BLaER1 (cell line): ENCODE results near the gene REEP2.
A peak's percentile ranks its signal among the peaks of the same experiment; 100 is the strongest.
"Not testable (repeated sequence)": the region's sequence is repeated elsewhere in the genome, so short reads cannot be mapped to it uniquely, and the experiment has no call there.

Experiments used
- H3K27ac ChIP-seq: shearing (Covaris generic); formaldehyde crosslinking; 2 replicates; pipeline ENCODE4 v1.8.1; 2022
- H3K27me3 ChIP-seq: shearing (Covaris generic); formaldehyde crosslinking; 2 replicates; pipeline ENCODE4 v1.8.1; 2022
- H3K36me3 ChIP-seq: shearing (Covaris generic); formaldehyde crosslinking; 2 replicates; pipeline ENCODE4 v1.8.1; 2022
- H3K4me1 ChIP-seq: shearing (Covaris generic); formaldehyde crosslinking; 2 replicates; pipeline ENCODE4 v1.8.1; 2022
- H3K4me2 ChIP-seq: shearing (Covaris generic); formaldehyde crosslinking; 2 replicates; pipeline ENCODE4 v1.8.1; 2022
- H3K4me3 ChIP-seq: shearing (Covaris generic); formaldehyde crosslinking; 2 replicates; pipeline ENCODE4 v1.8.1; 2022
- H3K9ac ChIP-seq: shearing (Covaris generic); formaldehyde crosslinking; 2 replicates; pipeline ENCODE4 v1.8.1; 2022
- H3K9me3 ChIP-seq: shearing (Covaris generic); formaldehyde crosslinking; 2 replicates; pipeline ENCODE4 v1.8.1; 2022
- H4K20me1 ChIP-seq: shearing (Covaris generic); formaldehyde crosslinking; 2 replicates; pipeline ENCODE4 v1.8.1; 2022
- Cebpa-rat ChIP-seq: shearing (Covaris generic); IDR thresholded peaks from 2 replicates; pipeline ENCODE4 v1.8.1; 2022

REEP2 gene

DNA sequence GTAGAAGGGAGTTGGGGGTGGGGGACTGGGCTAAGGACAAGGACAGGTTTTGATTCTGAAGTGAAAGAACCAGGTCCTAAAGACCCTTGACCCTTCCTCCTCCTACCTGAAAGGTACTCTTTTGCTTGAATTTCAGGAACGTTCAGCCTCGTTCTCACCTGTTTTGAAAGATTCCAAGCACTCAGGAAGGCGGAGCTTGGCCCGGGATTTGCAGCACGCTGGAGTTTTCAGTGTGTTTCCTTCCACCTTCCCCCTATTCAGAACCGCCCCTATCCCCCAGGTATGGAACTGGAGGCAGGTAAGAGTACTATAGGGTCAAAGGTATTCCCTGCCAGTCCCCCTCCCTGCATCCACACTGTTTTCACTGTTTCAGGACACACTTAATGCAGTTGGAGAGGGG, 33.5 kb downstream of the REEP2 start:
- Histone ChIP-seq H3K4me1 (peaks cover 13% of the 10 kb centered on the region), H3K27ac (no peak overlapping the region), H3K9ac (no peak overlapping the region), H3K27me3 (peaks cover under 1% of the 10 kb centered on the region; the same call in 1 of the 2 replicates), H3K4me3 (no peak overlapping the region), H3K36me3 (peaks cover 9% of the 10 kb centered on the region; the same call in 1 of the 2 replicates), H4K20me1 (peaks cover 17% of the 10 kb centered on the region), H3K9me3 (no peaks in the 10 kb centered on the region), H3K4me2 (no peak overlapping the region)
- TF ChIP-seq Cebpa-rat = no peak

DNA sequence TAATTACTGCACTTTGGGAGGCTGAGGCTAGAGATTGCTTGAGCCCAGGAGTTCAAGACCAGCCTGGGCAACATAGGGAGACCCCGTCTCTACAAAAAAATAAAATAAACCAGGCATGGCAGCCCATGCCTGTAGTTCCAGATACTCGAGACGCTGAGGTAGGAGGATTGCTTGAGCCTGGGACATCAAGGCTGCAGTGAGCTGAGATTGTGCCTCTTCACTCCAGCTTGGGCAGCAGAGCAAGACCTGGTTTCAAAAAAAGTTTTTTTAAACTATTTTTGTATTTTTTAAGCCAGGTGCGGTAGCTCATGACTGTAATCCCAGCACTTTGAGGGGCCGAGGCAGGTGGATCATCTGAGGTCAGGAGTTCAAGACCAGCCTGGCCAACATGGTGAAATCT, 34.3 kb downstream of the REEP2 start:
- not testable (repeated sequence) for H4K20me1 ChIP-seq, H3K9me3 ChIP-seq, H3K4me2 ChIP-seq, H3K27me3 ChIP-seq, H3K27ac ChIP-seq, H3K36me3 ChIP-seq, H3K4me1 ChIP-seq, H3K9ac ChIP-seq, H3K4me3 ChIP-seq

DNA sequence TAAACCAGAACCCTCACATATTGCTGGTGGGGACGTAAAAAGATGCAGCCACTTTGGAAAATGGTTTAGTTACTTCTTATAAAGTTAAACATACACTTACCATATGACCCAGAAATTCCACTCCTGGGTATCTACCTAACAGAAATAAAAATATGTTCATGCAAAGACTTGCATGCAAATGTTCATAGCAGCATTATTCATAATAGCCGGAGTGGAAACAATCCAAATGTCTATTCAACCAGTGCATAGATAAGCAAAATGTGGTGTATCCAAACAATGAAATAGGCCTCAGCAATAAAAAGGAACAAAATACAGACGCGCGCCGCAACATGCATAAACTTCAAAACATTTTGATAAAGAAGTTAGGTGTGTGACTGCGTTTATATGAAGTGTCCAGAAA, 38.1 kb downstream of the REEP2 start:
- H3K27ac ChIP-seq = no peak overlapping the region
- peaks cover 8% of the 10 kb centered on the region for H3K4me1 ChIP-seq
- H3K4me2 ChIP-seq = no peak overlapping the region
- TF ChIP-seq Cebpa-rat = no peak
- H3K9ac ChIP-seq = no peak overlapping the region
- H3K36me3 ChIP-seq = no peaks in the 10 kb centered on the region
- H3K4me3 ChIP-seq = no peak overlapping the region
- no peaks in the 10 kb centered on the region for H3K27me3 ChIP-seq
- no peaks in the 10 kb centered on the region for H3K9me3 ChIP-seq
- H4K20me1 ChIP-seq = no peaks in the 10 kb centered on the region

DNA sequence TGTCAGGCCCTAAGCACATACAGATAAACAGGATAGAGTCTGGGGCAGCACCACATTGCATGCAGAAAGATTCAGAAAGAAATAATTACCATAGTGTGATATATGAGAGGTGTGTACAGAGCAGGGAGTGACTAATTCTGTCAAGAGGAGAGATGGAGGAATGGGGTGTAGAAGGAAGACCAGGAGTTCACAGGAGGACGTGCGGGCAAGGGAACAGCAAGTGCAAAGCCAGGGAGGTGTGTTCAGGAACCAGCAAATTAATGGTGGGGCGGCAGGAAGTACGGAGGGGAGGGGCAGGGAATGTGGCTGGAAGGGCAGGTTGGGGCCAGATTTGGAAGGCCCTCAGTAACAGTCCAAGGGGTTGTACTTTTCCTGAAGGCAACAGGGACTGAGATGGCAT, 43.8 kb downstream of the REEP2 start:
- TF ChIP-seq Cebpa-rat = no peak
- Histone ChIP-seq H3K27ac (no peak overlapping the region), H3K9me3 (no peaks in the 10 kb centered on the region), H3K4me2 (no peak overlapping the region), H3K4me3 (no peak overlapping the region), H3K4me1 (no peaks in the 10 kb centered on the region), H3K9ac (no peak overlapping the region), H4K20me1 (no peaks in the 10 kb centered on the region), H3K27me3 (no peaks in the 10 kb centered on the region), H3K36me3 (no peaks in the 10 kb centered on the region)

DNA sequence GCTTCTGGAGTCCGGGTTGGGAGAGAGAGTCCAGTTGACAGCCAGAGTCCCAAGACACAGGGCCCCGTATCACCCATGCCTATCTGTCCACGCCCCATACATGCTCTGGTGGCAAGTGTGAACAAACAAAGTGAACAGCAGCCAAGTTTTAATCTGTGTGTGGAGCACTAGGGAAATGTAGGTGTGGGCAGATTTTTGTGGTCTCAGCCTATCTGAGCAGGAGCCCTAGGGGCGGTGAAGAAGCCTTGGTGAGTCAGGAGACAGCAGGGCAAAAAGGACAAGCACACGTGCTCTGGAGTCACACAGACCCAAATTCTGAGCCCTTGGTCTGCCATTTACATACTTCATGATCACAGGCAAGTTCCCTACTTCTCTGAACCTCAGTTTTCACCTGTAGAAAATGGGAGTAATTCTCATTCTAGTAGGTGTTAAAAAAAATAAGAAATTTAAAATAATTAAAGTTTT, 49.7 kb downstream of the REEP2 start:
- no peaks in the 10 kb centered on the region for H4K20me1 ChIP-seq
- no peak for TF ChIP-seq Cebpa-rat

DNA sequence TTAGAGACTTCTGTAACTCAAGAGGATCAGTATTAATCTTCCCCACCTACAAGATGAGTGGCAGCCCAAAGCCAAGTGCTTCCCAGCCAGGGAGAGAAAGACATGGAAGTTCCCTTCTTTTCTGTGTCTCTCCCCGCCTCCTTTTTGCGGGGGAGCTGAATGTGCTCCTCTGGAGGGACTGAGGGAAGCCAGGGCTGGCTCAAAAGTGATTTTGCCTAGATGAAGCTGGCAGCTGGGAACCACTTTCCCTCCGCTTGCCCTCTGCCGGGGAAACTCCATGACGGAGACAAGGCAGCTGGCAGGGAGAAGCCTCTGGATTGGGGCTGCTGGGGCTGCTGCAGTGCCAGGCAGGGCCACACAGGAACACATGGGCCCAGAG, 50.8 kb downstream of the REEP2 start:
- no peaks in the 10 kb centered on the region for H4K20me1 ChIP-seq
- no peaks in the 10 kb centered on the region for H3K9me3 ChIP-seq
- H3K9ac ChIP-seq = no peak overlapping the region
- H3K4me3 ChIP-seq = no peak overlapping the region
- H3K4me2 ChIP-seq = no peak overlapping the region
- no peak overlapping the region for H3K27ac ChIP-seq
- no peaks in the 10 kb centered on the region for H3K27me3 ChIP-seq
- no peaks in the 10 kb centered on the region for H3K36me3 ChIP-seq
- peaks cover 34% of the 10 kb centered on the region for H3K4me1 ChIP-seq
- TF ChIP-seq Cebpa-rat = no peak

More for the DNA sequence above, 49.7 kb downstream of the REEP2 start:
- Histone ChIP-seq H3K36me3 (no peaks in the 10 kb centered on the region), H3K27ac (no peak overlapping the region), H3K4me2 (no peak overlapping the region), H3K9me3 (no peaks in the 10 kb centered on the region), H3K9ac (no peak overlapping the region), H3K27me3 (no peaks in the 10 kb centered on the region), H3K4me1 (peaks cover 22% of the 10 kb centered on the region), H3K4me3 (no peak overlapping the region)

DNA sequence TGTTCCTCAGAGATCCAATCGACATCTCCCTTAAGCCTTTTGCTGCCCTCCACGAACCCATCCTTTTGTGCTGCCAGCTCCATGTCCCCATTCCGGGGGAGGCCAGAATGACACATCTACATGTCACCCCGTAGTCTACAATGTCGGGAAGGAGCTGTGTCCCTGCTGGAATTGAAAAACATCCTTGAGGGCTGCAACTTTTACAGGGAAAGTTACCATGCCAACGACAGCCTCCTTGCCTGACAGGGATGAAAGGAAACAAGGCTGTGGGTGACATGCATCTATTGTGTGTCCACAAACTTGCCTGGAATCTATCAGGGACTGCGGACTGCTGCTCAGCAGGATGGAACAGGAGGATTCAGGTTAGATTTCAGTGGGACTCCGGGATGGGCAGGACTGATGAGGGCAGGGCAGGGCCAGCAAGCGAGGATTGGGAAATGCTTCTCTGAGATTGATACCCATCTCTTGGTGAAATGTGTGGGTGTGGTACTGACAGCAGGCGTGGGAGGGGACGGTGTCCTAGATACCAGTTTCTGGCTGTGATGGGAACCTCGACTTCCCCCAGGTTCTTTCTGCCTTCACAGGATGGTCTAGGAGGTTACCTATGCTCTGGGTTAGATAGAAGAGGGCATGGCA, 51.9 kb downstream of the REEP2 start:
- no peaks in the 10 kb centered on the region for H4K20me1 ChIP-seq
- H3K4me1 ChIP-seq = peaks cover 34% of the 10 kb centered on the region
- H3K27ac ChIP-seq = no peak overlapping the region
- H3K36me3 ChIP-seq = no peaks in the 10 kb centered on the region
- H3K27me3 ChIP-seq = no peaks in the 10 kb centered on the region
- no peak for TF ChIP-seq Cebpa-rat
- H3K4me2 ChIP-seq = peak overlapping the region; percentile 100
- H3K4me3 ChIP-seq = no peak overlapping the region
- 0 out of 2 replicates have a peak overlapping the region, but pooled peaks have one; percentile 87 for H3K9ac ChIP-seq
- H3K9me3 ChIP-seq = no peaks in the 10 kb centered on the region

DNA sequence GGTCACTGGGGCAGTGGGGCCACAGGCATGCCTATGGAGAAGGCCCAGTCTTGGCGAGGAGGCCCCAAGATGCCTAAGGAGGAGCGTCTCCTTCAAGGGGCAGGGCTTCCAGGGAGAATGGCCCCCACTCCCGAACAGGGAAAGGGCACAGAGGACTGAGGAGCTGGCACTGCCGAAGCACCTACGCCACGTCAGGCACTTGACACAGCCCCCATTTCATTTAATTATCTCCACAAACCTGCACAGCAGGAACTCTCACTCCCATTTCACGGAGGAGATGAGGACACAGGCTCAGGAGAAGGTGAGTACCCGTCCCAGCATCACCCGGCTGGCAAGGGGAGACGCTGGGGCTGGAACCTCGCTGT, 52.4 kb downstream of the REEP2 start:
- Histone ChIP-seq H3K27ac (peak overlapping the region; percentile 87), H3K4me3 (peak overlapping the region; percentile 82), H4K20me1 (no peaks in the 10 kb centered on the region), H3K4me2 (peak overlapping the region; percentile 100), H3K36me3 (no peaks in the 10 kb centered on the region), H3K27me3 (no peaks in the 10 kb centered on the region), H3K4me1 (peaks cover 34% of the 10 kb centered on the region), H3K9ac (peak overlapping the region; percentile 87), H3K9me3 (no peaks in the 10 kb centered on the region)
- no peak for TF ChIP-seq Cebpa-rat

DNA sequence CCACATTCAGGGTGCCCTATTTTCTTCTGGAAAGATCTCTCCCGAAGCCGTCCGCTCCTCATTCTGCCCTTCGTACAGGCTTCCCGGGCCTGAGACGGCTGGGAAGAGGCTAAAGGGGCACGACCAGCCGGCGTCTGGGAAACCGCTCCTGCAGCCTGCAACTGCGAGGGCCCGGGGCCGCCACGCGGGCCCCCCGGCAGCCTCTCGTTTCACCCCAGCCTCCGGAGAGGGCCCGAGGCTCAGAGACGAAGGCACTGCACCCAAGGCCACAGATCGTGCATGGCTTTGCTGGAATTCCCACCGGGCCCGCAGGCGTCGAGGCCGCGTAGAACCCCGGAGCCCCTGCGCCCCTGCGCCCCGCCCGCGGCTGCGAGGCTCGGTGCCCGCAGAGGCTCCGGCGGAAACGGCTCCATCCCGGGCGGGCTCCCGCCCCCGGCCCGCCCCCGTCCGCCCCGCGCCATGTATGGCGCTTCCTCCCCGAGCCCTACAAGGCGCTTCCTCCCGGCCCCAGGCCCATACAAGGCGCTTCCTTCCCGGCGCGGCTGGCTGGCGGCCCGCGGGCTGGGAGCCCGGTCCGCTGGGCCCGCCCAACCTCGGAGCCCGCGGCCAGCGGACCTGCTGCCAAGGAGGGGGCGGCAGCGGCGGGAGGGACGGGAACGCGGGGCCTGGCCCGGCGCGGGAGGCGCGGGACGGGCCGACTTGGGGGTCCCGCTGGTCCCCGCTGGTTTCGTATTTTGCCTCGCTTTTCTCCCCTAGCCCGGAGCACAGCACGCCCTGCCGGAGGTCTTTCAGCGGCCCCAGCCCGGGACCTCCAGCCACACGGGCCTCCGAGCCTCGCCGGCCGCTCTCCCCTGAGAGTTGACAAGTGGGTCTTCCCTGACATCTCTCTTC, 53.1 kb downstream of the REEP2 start:
- H3K4me1 ChIP-seq = peaks cover 34% of the 10 kb centered on the region
- H4K20me1 ChIP-seq = no peaks in the 10 kb centered on the region
- no peak for TF ChIP-seq Cebpa-rat
- no peaks in the 10 kb centered on the region for H3K9me3 ChIP-seq
- H3K9ac ChIP-seq = peak overlapping the region; percentile 87
- H3K27me3 ChIP-seq = no peaks in the 10 kb centered on the region
- H3K27ac ChIP-seq = peak overlapping the region; percentile 87
- H3K4me2 ChIP-seq = peak overlapping the region; percentile 100
- H3K4me3 ChIP-seq = peak overlapping the region; percentile 82
- no peaks in the 10 kb centered on the region for H3K36me3 ChIP-seq

DNA sequence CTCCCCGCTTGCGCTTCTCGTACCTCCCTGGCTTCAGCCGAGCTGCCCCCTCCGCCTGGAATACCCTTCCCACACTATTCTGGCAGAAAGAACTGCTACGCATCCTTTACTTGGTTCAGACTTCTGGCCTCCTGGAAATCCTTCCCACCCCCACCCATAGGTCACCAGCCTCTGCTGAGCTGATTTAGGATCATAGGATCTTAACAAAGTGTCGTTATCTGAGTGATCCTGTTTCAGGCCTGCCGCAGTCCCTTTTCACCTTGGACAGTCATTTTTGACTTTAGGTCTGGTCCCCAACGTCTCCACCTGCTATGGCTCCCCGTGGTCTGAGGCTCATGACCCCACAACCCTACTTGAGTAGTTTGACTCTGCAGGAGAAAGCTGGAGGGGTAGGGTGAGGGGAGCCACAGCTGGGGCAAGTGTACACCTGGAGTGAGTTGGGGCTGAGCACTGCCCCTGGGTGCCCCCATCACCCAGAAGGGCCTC, 53.7 kb downstream of the REEP2 start:
- Histone ChIP-seq H3K36me3 (no peaks in the 10 kb centered on the region), H3K9me3 (no peaks in the 10 kb centered on the region), H3K4me3 (peak overlapping the region; percentile 82), H3K27ac (peak overlapping the region; percentile 87), H3K4me2 (peak overlapping the region; percentile 100), H3K27me3 (no peaks in the 10 kb centered on the region), H4K20me1 (no peaks in the 10 kb centered on the region), H3K9ac (peak overlapping the region; percentile 87), H3K4me1 (peaks cover 34% of the 10 kb centered on the region)
- TF ChIP-seq Cebpa-rat = no peak
